SK-N-SH treated with all-trans-retinoic acid at 6 μM for 48 hours (cell line): ENCODE results near the gene PIMREG.
A peak's percentile ranks its signal among the peaks of the same experiment; 100 is the strongest.

Source experiments
- ATAC-seq: fragments of 200-7000 bp; cut with Tn5 transposase; 3 replicates; pipeline ENCODE4 v1.9.1; 2020; ENCODE audit warnings: mild to moderate bottlenecking, moderate library complexity
- ARNTL ChIP-seq: fragments of 450-650 bp; formaldehyde crosslinking; IDR thresholded peaks from 2 replicates; pipeline ENCODE4 v1.5.0; 2020; ENCODE audit warnings: low read depth, mild to moderate bottlenecking, moderate library complexity, borderline replicate concordance
- BACH2 ChIP-seq: fragments of 250-450 bp; sonication (Bioruptor Pico); IDR thresholded peaks from 2 replicates; pipeline ENCODE4 v1.9.0; 2021; ENCODE audit warnings: mild to moderate bottlenecking, borderline replicate concordance
- CSDC2 ChIP-seq: fragments of 250-450 bp; sonication (Bioruptor Pico); IDR thresholded peaks from 2 replicates; pipeline ENCODE4 v1.5.0; 2020; ENCODE audit warnings: mild to moderate bottlenecking, moderate library complexity
- CSRNP3 ChIP-seq: fragments of 250-450 bp; sonication (Bioruptor Pico); IDR thresholded peaks from 2 replicates; pipeline ENCODE4 v1.5.1; 2021; ENCODE audit warnings: mild to moderate bottlenecking, moderate library complexity
- ESRRG ChIP-seq: fragments of 250-450 bp; sonication (Bioruptor Pico); IDR thresholded peaks from 2 replicates; pipeline ENCODE4 v1.6.1; 2021; ENCODE audit warnings: mild to moderate bottlenecking
- GLIS3 ChIP-seq: fragments of 250-450 bp; sonication (Bioruptor Pico); IDR thresholded peaks from 2 replicates; pipeline ENCODE4 v1.5.0; 2020; ENCODE audit warnings: mild to moderate bottlenecking, moderate library complexity
- ISL1 ChIP-seq: fragments of 250-450 bp; sonication (Bioruptor Pico); IDR thresholded peaks from 2 replicates; pipeline ENCODE4 v2.1.2; 2022; ENCODE audit warnings: mild to moderate bottlenecking, moderate library complexity
- OSR1 ChIP-seq: fragments of 250-450 bp; sonication (Bioruptor Pico); IDR thresholded peaks from 2 replicates; pipeline ENCODE4 v1.8.0; 2022; ENCODE audit warnings: moderate library complexity, mild to moderate bottlenecking, inconsistent platforms
- POU6F1 ChIP-seq: fragments of 250-450 bp; sonication (Bioruptor Pico); IDR thresholded peaks from 2 replicates; pipeline ENCODE4 v1.8.0; 2021; ENCODE audit warnings: low read depth, mild to moderate bottlenecking, moderate library complexity, borderline replicate concordance
- PPARA ChIP-seq: fragments of 250-450 bp; sonication (Bioruptor Pico); IDR thresholded peaks from 2 replicates; pipeline ENCODE4 v1.5.0; 2020; ENCODE audit warnings: mild to moderate bottlenecking, borderline replicate concordance
- RARB ChIP-seq: fragments of 250-450 bp; sonication (Bioruptor Pico); IDR thresholded peaks from 2 replicates; pipeline ENCODE4 v1.8.0; 2021; ENCODE audit warnings: mild to moderate bottlenecking, moderate library complexity
- TCF4 ChIP-seq: fragments of 250-450 bp; sonication (Bioruptor Pico); IDR thresholded peaks from 2 replicates; pipeline ENCODE4 v1.8.0; 2021; ENCODE audit warnings: mild to moderate bottlenecking, moderate library complexity, borderline replicate concordance
- TOX ChIP-seq: fragments of 250-450 bp; sonication (Bioruptor Pico); IDR thresholded peaks from 2 replicates; pipeline ENCODE4 v1.8.0; 2021; ENCODE audit warnings: mild to moderate bottlenecking, moderate library complexity, borderline replicate concordance
- ZFP3 ChIP-seq: fragments of 250-450 bp; sonication (Bioruptor Pico); IDR thresholded peaks from 2 replicates; pipeline ENCODE4 v1.5.0; 2020; ENCODE audit warnings: mild to moderate bottlenecking, moderate library complexity
- ZFP30 ChIP-seq: fragments of 450-650 bp; formaldehyde crosslinking; IDR thresholded peaks from 2 replicates; pipeline ENCODE4 v1.5.0; 2022; ENCODE audit warnings: mild to moderate bottlenecking, moderate library complexity
- ZNF565 ChIP-seq: fragments of 450-650 bp; formaldehyde crosslinking; conservative IDR thresholded peaks from 2 replicates; pipeline ENCODE4 v1.5.0; 2020; ENCODE audit warnings: low read depth, mild to moderate bottlenecking, moderate library complexity
- ZNF70 ChIP-seq: fragments of 450-650 bp; formaldehyde crosslinking; IDR thresholded peaks from 2 replicates; pipeline ENCODE4 v1.5.0; 2020; ENCODE audit warnings: mild to moderate bottlenecking, moderate library complexity
- ZNF8 ChIP-seq: fragments of 450-650 bp; formaldehyde crosslinking; IDR thresholded peaks from 2 replicates; pipeline ENCODE4 v1.5.0; 2020; ENCODE audit warnings: mild to moderate bottlenecking, moderate library complexity
- TF ChIP-seq, protein P1 (sequence below): fragments of 250-450 bp; sonication (Bioruptor Pico); IDR thresholded peaks from 2 replicates; pipeline ENCODE4 v1.8.0; 2020; ENCODE audit warnings: mild to moderate bottlenecking, moderate library complexity, borderline replicate concordance
- TF ChIP-seq, protein P2 (sequence below): fragments of 250-450 bp; sonication (Bioruptor Pico); IDR thresholded peaks from 2 replicates; pipeline ENCODE4 v1.5.1; 2020; ENCODE audit warnings: low read depth, mild to moderate bottlenecking, moderate library complexity
- TF ChIP-seq, protein P3 (sequence below): fragments of 250-450 bp; sonication (Bioruptor Pico); IDR thresholded peaks from 2 replicates; pipeline ENCODE4 v1.5.0; 2020; ENCODE audit warnings: mild to moderate bottlenecking, moderate library complexity

Gene PIMREG, protein sequence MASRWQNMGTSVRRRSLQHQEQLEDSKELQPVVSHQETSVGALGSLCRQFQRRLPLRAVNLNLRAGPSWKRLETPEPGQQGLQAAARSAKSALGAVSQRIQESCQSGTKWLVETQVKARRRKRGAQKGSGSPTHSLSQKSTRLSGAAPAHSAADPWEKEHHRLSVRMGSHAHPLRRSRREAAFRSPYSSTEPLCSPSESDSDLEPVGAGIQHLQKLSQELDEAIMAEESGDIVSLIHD

DNA sequence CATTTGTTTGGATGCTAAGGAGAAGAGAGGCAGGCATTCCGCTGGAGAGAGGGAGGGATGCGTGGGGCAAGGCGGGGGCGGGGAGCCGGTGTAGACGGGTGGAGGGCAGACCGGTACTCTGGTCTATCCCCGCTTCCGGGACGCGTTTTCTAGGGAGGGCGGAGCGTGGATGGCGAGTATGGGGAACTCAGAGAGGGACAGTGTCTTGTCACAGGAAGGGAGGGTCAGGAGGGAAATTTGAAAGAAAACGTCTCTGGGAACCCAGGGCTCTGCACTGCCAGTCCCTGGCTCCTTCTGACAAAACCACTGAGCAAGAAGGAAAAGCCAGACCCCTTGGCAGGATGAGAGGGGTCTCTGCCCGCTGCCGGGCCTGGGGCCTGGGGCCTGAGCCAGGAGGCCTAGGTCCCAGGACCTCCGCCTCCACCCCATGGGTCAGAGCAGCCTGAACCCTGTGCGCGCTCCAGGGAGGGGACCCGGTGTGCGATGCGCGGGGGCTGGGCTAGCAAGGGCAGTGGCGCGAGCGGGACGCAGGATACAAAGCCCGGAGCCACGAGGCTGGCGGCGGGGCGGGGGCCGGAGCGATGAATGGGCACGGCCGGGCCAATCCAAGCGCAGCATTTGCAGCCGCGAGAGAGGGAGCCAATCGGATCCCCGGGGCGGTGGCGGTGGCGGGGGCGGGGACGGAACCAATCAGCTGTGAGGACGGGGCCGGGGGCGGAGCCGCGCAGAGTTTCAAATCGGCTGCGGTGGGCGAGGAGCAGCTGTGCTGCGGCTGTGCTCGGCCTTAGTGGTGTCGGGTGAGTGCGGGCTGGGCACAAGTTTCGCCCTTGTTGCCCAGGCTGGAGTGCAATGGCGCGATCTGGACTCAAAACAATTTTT is at the start of gene PIMREG:
Gene PIMREG, plus strand, starts transcription at position 764 of the 879 bp plus-strand sequence. CDS start 656 bp downstream, outside the sequence.
- ATAC-seq = peak; percentile 97
- TF ChIP-seq, protein P1, sequence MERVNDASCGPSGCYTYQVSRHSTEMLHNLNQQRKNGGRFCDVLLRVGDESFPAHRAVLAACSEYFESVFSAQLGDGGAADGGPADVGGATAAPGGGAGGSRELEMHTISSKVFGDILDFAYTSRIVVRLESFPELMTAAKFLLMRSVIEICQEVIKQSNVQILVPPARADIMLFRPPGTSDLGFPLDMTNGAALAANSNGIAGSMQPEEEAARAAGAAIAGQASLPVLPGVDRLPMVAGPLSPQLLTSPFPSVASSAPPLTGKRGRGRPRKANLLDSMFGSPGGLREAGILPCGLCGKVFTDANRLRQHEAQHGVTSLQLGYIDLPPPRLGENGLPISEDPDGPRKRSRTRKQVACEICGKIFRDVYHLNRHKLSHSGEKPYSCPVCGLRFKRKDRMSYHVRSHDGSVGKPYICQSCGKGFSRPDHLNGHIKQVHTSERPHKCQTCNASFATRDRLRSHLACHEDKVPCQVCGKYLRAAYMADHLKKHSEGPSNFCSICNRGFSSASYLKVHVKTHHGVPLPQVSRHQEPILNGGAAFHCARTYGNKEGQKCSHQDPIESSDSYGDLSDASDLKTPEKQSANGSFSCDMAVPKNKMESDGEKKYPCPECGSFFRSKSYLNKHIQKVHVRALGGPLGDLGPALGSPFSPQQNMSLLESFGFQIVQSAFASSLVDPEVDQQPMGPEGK (CRISPR knock-in tag) = no peak
- TF ChIP-seq POU6F1 (CRISPR knock-in tag) = no peak
- no peak for TF ChIP-seq ARNTL (CRISPR knock-in tag)
- TF ChIP-seq BACH2 (CRISPR knock-in tag) = no peak
- TF ChIP-seq CSRNP3 (CRISPR knock-in tag) = no peak
- no peak for TF ChIP-seq ZFP30 (CRISPR knock-in tag)
- TF ChIP-seq ISL1 (CRISPR knock-in tag) = no peak
- TF ChIP-seq OSR1 (CRISPR knock-in tag) = no peak
- TF ChIP-seq, protein P2, sequence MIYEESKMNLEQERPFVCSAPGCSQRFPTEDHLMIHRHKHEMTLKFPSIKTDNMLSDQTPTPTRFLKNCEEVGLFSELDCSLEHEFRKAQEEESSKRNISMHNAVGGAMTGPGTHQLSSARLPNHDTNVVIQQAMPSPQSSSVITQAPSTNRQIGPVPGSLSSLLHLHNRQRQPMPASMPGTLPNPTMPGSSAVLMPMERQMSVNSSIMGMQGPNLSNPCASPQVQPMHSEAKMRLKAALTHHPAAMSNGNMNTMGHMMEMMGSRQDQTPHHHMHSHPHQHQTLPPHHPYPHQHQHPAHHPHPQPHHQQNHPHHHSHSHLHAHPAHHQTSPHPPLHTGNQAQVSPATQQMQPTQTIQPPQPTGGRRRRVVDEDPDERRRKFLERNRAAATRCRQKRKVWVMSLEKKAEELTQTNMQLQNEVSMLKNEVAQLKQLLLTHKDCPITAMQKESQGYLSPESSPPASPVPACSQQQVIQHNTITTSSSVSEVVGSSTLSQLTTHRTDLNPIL = no peak
- TF ChIP-seq CSDC2 (CRISPR knock-in tag) = no peak
- TF ChIP-seq, protein P3, sequence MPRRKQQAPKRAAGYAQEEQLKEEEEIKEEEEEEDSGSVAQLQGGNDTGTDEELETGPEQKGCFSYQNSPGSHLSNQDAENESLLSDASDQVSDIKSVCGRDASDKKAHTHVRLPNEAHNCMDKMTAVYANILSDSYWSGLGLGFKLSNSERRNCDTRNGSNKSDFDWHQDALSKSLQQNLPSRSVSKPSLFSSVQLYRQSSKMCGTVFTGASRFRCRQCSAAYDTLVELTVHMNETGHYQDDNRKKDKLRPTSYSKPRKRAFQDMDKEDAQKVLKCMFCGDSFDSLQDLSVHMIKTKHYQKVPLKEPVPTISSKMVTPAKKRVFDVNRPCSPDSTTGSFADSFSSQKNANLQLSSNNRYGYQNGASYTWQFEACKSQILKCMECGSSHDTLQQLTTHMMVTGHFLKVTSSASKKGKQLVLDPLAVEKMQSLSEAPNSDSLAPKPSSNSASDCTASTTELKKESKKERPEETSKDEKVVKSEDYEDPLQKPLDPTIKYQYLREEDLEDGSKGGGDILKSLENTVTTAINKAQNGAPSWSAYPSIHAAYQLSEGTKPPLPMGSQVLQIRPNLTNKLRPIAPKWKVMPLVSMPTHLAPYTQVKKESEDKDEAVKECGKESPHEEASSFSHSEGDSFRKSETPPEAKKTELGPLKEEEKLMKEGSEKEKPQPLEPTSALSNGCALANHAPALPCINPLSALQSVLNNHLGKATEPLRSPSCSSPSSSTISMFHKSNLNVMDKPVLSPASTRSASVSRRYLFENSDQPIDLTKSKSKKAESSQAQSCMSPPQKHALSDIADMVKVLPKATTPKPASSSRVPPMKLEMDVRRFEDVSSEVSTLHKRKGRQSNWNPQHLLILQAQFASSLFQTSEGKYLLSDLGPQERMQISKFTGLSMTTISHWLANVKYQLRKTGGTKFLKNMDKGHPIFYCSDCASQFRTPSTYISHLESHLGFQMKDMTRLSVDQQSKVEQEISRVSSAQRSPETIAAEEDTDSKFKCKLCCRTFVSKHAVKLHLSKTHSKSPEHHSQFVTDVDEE (CRISPR knock-in tag) = no peak
- TF ChIP-seq GLIS3 (CRISPR knock-in tag) = no peak
- TF ChIP-seq RARB (CRISPR knock-in tag) = no peak
- TF ChIP-seq ZNF70 (CRISPR knock-in tag) = no peak
- no peak for TF ChIP-seq ZNF565 (CRISPR knock-in tag)
- no peak for TF ChIP-seq ESRRG (CRISPR knock-in tag)
- no peak for TF ChIP-seq TCF4 (CRISPR knock-in tag)
- no peak for TF ChIP-seq PPARA (CRISPR knock-in tag)
- no peak for TF ChIP-seq ZNF8

DNA sequence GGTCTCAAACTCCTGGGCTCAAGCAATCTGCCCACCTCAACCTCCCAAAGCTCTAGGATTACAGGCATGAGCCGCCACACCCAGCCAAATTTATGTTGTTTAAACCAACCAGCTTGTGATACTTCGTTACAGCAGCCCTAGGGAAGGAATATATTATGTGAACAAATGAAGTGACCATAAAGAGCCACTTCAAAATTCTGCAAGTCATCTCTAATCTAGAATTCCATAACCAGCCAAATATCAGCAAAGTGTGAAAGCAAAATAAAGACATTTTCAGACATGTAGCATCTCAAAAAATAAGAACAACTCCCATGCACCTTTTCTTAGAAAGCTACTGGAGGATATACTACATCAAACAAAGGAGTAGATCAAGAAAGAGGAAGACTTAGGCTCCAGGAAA is 45.3 kb upstream of the PIMREG start:
- ATAC-seq = no peak
- TF ChIP-seq OSR1 (CRISPR knock-in tag) (no peak), RARB (CRISPR knock-in tag) (no peak), PPARA (CRISPR knock-in tag) (no peak), ESRRG (CRISPR knock-in tag) (no peak), ZNF8 (no peak), ISL1 (CRISPR knock-in tag) (no peak), ZFP3 (CRISPR knock-in tag) (no peak), TOX (CRISPR knock-in tag) (no peak), ZFP30 (CRISPR knock-in tag) (no peak), ARNTL (CRISPR knock-in tag) (no peak), CSRNP3 (CRISPR knock-in tag) (no peak), POU6F1 (CRISPR knock-in tag) (no peak)
- TF ChIP-seq, protein P3 (CRISPR knock-in tag) = no peak
